Measurements from ENCODE around the gene ADGRE2. TPM values are rescaled to one million over a fixed set of nuclear protein-coding genes. Genes with fewer than 3 reads are reported as not detected.
"Not testable (repeated sequence)": the region's sequence is repeated elsewhere in the genome, so short reads cannot be mapped to it uniquely, and the experiment has no call there.

The ADGRE2 gene
- total RNA-seq, 1 donor from 2014 or later, result 2.3 TPM

GRCh38 chr19:14780622-14781225 is 2.4 kb upstream of the ADGRE2 start:
- intact Hi-C loops (cut with micrococcal nuclease), result not testable (repeated sequence)

- intact Hi-C loops (cut with micrococcal nuclease), result no loop called here
These were observed 791 bp upstream of the ADGRE2 start for GRCh38 chr19:14779151-14779550.

GRCh38 chr19:14777645-14778044 is 715 bp downstream of the ADGRE2 start:
- intact Hi-C loops (cut with micrococcal nuclease), result not testable (repeated sequence)

- intact Hi-C loops (cut with micrococcal nuclease), result no loop called here
These were observed 2.3 kb downstream of the ADGRE2 start for GRCh38 chr19:14775869-14776586.

GRCh38 chr19:14775326-14775725 is 3.0 kb downstream of the ADGRE2 start:
- intact Hi-C loops (cut with micrococcal nuclease), result not testable (repeated sequence)

GRCh38 chr19:14774373-14774772 is 4.0 kb downstream of the ADGRE2 start:
- intact Hi-C loops (cut with micrococcal nuclease), result no loop called here

- intact Hi-C loops (cut with micrococcal nuclease), result not testable (repeated sequence)
These were observed 4.6 kb downstream of the ADGRE2 start for GRCh38 chr19:14773722-14774121.

GRCh38 chr19:14772995-14773394 is 5.4 kb downstream of the ADGRE2 start:
- intact Hi-C loops (cut with micrococcal nuclease), result no loop called here

- intact Hi-C loops (cut with micrococcal nuclease), result no loop called here
These were observed 5.9 kb downstream of the ADGRE2 start for GRCh38 chr19:14772467-14772866.

- intact Hi-C loops (cut with micrococcal nuclease), result no loop called here
These were observed 7.2 kb downstream of the ADGRE2 start for GRCh38 chr19:14770944-14771839.

GRCh38 chr19:14770136-14770535 is 8.2 kb downstream of the ADGRE2 start:
- intact Hi-C loops (cut with micrococcal nuclease), result no loop called here

GRCh38 chr19:14769201-14769600 is 9.2 kb downstream of the ADGRE2 start:
- intact Hi-C loops (cut with micrococcal nuclease), result no loop called here

- intact Hi-C loops (cut with micrococcal nuclease), result no loop called here
These were observed 10.4 kb downstream of the ADGRE2 start for GRCh38 chr19:14768001-14768400.

- intact Hi-C loops (cut with micrococcal nuclease), result no loop called here
These were observed 10.8 kb downstream of the ADGRE2 start for GRCh38 chr19:14767466-14767971.

- intact Hi-C loops (cut with micrococcal nuclease), result not testable (repeated sequence)
These were observed 12.5 kb downstream of the ADGRE2 start for GRCh38 chr19:14765841-14766240.

GRCh38 chr19:14765403-14765802 is 13.0 kb downstream of the ADGRE2 start:
- intact Hi-C loops (cut with micrococcal nuclease), result not testable (repeated sequence)

GRCh38 chr19:14764401-14764800 is 14.0 kb downstream of the ADGRE2 start:
- intact Hi-C loops (cut with micrococcal nuclease), result no loop called here

- intact Hi-C loops (cut with micrococcal nuclease), result no loop called here
These were observed 14.7 kb downstream of the ADGRE2 start for GRCh38 chr19:14763497-14764145.

GRCh38 chr19:14762111-14762510 is 16.2 kb downstream of the ADGRE2 start:
- intact Hi-C loops (cut with micrococcal nuclease), result no loop called here

- intact Hi-C loops (cut with micrococcal nuclease), result no loop called here
These were observed 16.8 kb downstream of the ADGRE2 start for GRCh38 chr19:14761607-14762006.

- intact Hi-C loops (cut with micrococcal nuclease), result no loop called here
These were observed 19.5 kb downstream of the ADGRE2 start for GRCh38 chr19:14758816-14759215.
